IPS-NIHi11 (cell line): ENCODE results near the gene INCA1.

Experiments used
- DNase-seq: peaks from one replicate; pipeline ENCODE4 v3.0.0; 2012; ENCODE audit warnings: mixed read lengths, low spot score

INCA1 gene

GRCh38 chr17:4971826-4972225 lies 25.5 kb downstream of the INCA1 start:
- no peak for DNase-seq

DNA sequence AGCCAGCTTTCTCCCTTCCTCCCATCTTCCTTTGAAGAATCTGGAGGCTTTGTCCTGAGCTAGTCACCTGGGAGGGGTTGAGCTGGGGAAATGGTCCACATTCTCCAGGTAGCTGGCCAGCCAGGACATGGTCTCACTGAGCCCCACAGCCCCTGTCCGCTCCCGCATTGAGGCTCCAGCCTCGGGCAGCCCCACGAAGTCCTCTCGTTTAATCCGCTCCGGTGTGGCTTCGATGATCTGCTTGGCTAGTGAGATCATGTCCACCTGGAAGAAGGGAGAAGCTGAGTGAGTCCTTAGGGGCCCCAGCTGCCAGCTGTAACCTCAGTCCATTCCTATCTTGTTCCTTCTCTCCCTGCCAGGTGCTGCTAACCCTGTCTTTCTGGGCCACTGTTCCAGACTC lies 27.0 kb downstream of the INCA1 start:
- DNase-seq, result no peak

GRCh38 chr17:4969551-4970173 lies 27.7 kb downstream of the INCA1 start:
- no peak for DNase-seq

DNA sequence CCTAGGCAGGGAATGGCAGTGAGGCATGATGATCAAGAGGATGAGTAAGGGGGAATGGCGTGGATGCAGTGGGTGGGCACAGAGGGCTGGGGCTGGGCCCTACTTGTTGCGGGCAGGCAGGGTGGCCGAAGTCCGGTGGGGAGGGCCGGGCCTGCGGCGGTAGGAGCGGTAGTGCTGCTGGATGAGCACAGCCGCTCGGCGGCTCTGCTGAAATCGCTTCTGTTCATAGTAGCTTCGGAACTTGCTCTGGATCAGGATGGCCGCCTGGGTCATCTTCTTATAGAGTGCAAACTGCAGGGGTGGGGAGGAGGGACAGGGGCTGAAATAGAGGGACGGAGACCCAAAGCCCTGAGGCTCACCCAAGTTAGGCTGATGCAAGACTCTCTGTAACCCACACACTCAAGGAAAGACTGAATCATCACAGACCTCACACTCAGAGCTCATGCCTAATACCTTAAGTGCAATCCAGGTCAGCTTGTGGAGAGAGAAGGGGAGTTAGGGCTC lies 28.2 kb downstream of the INCA1 start:
- no peak for DNase-seq

GRCh38 chr17:4968486-4969046 lies 28.8 kb downstream of the INCA1 start:
- DNase-seq, result peak; percentile 45

DNA sequence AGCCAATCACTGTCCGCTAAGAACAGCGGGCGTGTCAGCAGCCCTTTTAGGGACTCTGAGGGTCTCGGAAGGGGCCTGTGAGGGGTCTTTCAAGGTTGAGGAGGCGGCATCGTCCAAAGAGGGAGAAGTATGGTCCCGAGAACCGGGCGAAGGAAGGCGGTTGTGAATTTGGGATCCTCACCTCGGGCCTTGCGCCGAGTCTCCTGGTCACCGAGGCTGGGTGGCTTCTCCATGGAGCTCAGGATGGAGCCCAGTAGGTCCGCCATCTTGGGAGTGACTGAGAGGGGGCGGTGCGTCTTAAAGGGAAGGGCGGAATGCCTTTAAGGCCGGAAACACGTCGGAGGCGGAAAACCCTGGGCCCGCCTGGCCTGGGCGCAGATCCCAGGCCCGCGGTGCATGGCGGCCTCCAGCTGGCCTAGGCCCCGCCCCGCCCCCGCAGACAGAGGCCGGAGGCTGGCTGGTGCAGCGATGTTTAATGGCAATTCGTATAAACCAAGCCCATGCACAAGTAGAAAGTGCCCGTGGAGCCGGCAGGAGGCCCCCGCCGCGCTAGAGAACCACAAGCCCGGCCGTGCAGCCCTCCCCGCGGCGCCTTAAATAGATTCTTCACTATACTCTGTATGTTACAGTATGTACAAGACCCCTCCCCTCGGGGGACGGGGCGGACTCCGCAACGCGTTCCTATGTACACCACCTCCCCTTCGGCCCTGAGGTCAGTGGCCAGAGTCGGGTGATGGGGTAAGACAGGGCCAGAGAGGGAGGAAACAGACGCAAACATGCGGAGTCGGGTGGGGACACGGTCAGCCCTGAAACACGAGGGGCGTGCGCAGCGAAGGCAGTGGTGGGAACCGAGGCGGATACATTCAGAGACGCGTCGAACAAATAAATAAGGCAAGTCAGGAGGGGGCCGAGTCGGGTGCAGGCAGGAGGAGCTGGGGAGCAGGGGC lies 29.5 kb downstream of the INCA1 start, which contains the start of gene SPAG7:
TSS of gene SPAG7 (minus strand) at position 279 of the 947 bp plus-strand sequence. CDS start at position 266, 13 bp downstream.
- DNase-seq, result peak; percentile 95

GRCh38 chr17:4966844-4967538 lies 30.3 kb downstream of the INCA1 start:
- DNase-seq, result peak; percentile 94

GRCh38 chr17:4965311-4965986 lies 31.9 kb downstream of the INCA1 start:
- DNase-seq, result no peak

DNA sequence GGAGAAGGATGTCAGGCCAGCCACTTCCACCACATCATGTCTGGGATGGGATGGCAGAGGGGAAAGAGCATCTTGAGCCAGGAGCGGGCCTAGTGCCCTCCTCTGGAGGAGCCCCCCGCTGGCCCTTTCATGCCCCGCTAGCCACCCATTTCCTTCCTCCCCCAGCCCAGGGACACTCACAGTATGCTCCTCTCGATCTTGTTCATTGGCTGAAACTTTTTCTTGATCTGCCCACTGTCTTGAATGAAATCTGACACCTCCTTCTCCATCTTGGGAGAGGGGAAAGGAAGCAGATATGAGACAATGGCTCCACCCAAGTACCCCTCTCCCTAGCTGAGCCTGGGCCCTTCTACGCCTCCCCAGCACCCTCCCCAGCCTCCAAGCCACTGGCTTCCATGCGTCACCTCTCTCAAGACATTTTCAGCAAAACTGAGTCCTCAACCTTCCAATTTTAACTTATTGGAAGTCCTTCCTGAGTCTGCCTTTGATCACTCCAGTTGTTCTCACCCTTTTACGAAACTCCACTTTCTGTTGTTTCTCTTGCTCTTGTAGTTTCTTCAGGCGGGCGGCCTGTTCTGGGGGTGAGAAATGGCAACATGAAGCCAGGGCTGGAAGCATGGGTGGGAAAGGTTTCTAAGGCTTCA lies 36.9 kb downstream of the INCA1 start:
- DNase-seq, result no peak

- DNase-seq, result no peak
These were observed 37.9 kb downstream of the INCA1 start for GRCh38 chr17:4959261-4959965.

DNA sequence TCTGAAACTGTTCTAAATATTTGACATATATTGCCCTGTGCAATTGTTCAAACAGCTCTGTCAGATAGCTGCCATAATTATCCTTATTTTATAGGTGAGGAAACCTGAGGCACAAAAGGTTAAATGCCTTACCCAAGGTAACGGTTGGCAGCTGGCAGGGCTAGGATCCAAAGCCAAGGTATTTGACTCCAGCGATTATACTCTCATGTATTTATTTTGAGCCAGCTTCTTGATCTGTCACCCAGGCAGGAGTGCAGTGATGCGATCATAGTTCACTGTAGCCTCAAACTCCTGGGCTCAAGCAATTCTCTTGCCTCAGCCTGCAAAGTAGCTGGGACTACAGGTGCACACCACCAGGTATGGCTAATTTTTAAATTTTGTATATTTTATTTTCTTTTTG lies 39.2 kb downstream of the INCA1 start:
- no peak for DNase-seq

- no peak for DNase-seq
These were observed 40.7 kb downstream of the INCA1 start for GRCh38 chr17:4956493-4957061.

GRCh38 chr17:4955091-4955490 lies 42.2 kb downstream of the INCA1 start:
- DNase-seq, result no peak

GRCh38 chr17:4953451-4953961 lies 43.8 kb downstream of the INCA1 start:
- DNase-seq, result no peak

GRCh38 chr17:4951486-4951885 lies 45.8 kb downstream of the INCA1 start:
- DNase-seq, result no peak

DNA sequence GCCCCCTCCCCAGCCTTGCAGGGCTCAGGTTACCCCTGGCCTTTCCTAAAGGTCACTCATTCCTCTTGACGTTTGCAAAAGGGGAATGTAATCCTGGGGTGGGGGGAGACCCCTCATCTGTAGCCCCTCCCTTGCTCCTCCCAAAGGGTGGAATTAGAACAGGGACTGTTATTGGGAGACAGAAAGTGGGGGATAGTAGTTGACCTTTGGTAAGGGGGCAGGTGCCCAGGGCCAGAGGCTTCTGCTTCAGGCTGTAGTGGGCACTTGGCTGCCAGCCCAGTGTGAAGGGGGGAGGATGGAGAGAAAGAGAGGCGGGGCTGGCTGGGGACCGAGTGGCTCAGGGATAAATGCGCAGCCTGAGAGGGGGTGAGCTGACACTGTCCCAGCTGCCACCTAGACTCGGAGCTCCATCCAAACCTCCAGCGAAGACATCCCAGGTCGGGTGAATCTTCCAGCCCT lies 46.5 kb downstream of the INCA1 start, which contains the start of gene ENO3:
TSS of gene ENO3 (plus strand) at position 374 of the 459 bp plus-strand sequence. CDS start 711 bp downstream, outside the sequence.
- DNase-seq, result no peak

- DNase-seq, result peak; percentile 83
These were observed 47.1 kb downstream of the INCA1 start for GRCh38 chr17:4950075-4950745.

GRCh38 chr17:4949321-4950074 lies 47.8 kb downstream of the INCA1 start:
- DNase-seq, result peak; percentile 56
